ENCODE measurements around the gene FRK. TPM values are rescaled to one million over a fixed set of nuclear protein-coding genes. Genes with fewer than 3 reads are reported as not detected.

The FRK gene
- total RNA-seq, 1 donor from 2014 or later, result 7.4 TPM

DNA sequence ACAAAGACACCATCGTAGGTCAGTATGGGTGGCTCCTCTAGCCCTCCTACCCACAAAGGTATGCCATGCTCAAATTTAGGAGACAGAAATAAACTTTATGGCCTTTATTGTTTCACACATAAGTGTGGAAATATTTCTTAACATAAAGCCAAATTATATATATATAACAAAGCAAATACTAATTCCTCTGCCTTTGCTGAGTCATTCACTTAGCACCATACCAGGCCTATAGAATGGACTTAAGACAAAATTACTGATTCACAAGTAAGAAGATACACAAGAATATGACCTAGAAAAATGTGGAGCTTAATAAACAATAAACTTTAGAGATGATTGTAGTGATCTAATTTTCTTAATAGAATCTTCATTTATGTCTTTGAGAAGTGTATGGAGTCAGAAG lies 5.2 kb downstream of the FRK start:
- Histone ChIP-seq H3K4me3 (no peak overlapping the region), H3K36me3 (no peaks in the 10 kb centered on the region), H3K4me1 (peaks cover 9% of the 10 kb centered on the region), H3K27me3 (ENCODE audit: low read depth) (no peaks in the 10 kb centered on the region), H3K9me3 (no peaks in the 10 kb centered on the region), H3K27ac (no peak overlapping the region)
- no peak for TF ChIP-seq CTCF (IDR thresholded peaks at IDR 0.05)
- ATAC-seq (no peak), DNase-seq (no peak)
- intact Hi-C loops (cut with DNase I), result no loop called here

DNA sequence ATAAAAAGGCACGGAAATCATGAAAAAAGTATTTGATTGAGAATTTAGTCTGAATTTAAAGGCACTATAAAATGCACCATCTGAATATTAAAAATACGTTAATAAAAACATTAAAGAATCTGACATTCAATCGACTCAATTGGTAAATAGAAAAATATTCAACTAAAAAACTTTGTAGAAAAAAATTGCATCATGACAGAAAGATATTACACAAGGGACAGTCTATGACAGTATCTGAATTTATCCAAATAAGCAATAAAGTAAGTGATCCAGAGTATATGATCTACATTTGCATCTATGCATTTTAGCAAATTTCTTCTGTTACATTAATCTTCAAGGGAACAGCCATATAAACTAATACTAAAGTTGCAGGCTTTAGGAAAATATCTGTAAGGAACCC lies 9.4 kb downstream of the FRK start:
- H3K27ac ChIP-seq, result no peak overlapping the region
- TF ChIP-seq CTCF (IDR thresholded peaks at IDR 0.05), result no peak
- no peaks in the 10 kb centered on the region for H3K36me3 ChIP-seq
- H3K4me1 ChIP-seq, result no peaks in the 10 kb centered on the region
- no peak overlapping the region for H3K4me3 ChIP-seq
- intact Hi-C loops (cut with DNase I), result no loop called here
- ATAC-seq (no peak), DNase-seq (no peak)
- no peaks in the 10 kb centered on the region for H3K9me3 ChIP-seq
- no peaks in the 10 kb centered on the region for H3K27me3 ChIP-seq (ENCODE audit: low read depth)

GRCh38 chr6:116050737-116051136 lies 10.0 kb downstream of the FRK start:
- no peak for ATAC-seq
- no peaks in the 10 kb centered on the region for H3K27me3 ChIP-seq (ENCODE audit: low read depth)
- H3K27ac ChIP-seq, result no peak overlapping the region
- intact Hi-C loops (cut with DNase I), result no loop called here
- no peaks in the 10 kb centered on the region for H3K36me3 ChIP-seq
- no peak overlapping the region for H3K4me3 ChIP-seq
- no peak for TF ChIP-seq CTCF (IDR thresholded peaks at IDR 0.05)
- no peaks in the 10 kb centered on the region for H3K4me1 ChIP-seq
- H3K9me3 ChIP-seq, result no peaks in the 10 kb centered on the region
- DNase-seq, result no peak

GRCh38 chr6:116049321-116049720 lies 11.4 kb downstream of the FRK start:
- no peaks in the 10 kb centered on the region for H3K4me1 ChIP-seq
- intact Hi-C loops (cut with DNase I), result no loop called here
- H3K27me3 ChIP-seq (ENCODE audit: low read depth), result no peaks in the 10 kb centered on the region
- no peak for ATAC-seq
- H3K27ac ChIP-seq, result no peak overlapping the region
- no peaks in the 10 kb centered on the region for H3K36me3 ChIP-seq
- TF ChIP-seq CTCF (IDR thresholded peaks at IDR 0.05), result no peak
- H3K9me3 ChIP-seq, result peaks cover 7% of the 10 kb centered on the region
- DNase-seq, result no peak
- no peak overlapping the region for H3K4me3 ChIP-seq

DNA sequence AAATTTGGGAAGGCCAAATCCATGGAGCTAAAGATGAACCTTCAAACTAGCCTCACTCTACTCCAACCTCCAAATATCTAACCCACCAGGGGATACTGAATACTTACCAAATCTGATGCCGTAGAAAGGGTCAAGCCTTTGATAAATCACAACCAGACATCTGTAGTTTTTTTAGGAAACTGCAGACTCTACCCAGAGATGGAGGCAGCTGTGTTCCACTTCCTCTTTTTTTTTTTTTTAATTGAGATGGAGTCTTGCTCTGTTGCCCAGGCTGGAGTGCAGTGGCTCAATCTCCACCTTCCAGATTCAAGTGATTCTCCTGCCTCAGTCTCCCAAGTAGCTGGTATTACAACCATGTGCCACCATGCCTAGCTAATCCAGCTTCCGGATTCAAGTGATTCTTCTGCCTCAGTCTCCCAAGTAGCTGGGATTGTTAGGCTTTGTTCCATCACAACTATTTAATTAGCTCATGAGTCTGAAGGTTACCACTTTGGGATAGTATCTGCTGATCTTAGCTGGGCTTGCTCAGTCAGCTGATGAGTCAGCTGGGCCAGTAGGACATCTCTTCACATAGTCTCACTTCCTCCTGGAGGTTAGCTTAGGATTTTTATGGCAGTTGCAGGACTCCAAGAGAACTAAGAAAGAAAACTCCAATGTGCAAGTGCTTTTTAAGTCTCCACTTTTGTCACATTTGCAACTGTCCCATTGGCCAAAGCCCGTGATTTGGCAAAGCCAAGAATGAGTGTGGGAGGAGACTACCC lies 13.3 kb downstream of the FRK start:
- intact Hi-C loops (cut with DNase I), result no loop called here
- TF ChIP-seq CTCF (IDR thresholded peaks at IDR 0.05), result no peak
- DNase-seq (no peak), ATAC-seq (no peak)
- Histone ChIP-seq H3K36me3 (no peaks in the 10 kb centered on the region), H3K27me3 (ENCODE audit: low read depth) (no peaks in the 10 kb centered on the region), H3K4me3 (no peak overlapping the region), H3K27ac (no peak overlapping the region), H3K4me1 (no peaks in the 10 kb centered on the region), H3K9me3 (peaks cover 9% of the 10 kb centered on the region)
